MCF 10A (cell line): ENCODE results near the gene DEXI. TPM values are rescaled to one million over a fixed set of nuclear protein-coding genes. Genes with fewer than 3 reads are reported as not detected.

Source experiments
- BruUV-seq: library from RNA; stranded (reverse); fragments of 400-500 nt; replicated peaks from 2 replicates; lab custom pipeline; 2021; lab: Mats Ljungman, UMichigan
- CTCF ChIA-PET: fragments of 300-600 bp; sonication (Branson Sonifier 250); formaldehyde crosslinking; extraction: SDS; loops from one replicate; lab custom pipeline; 2021; ENCODE audit warnings: antibody characterized with exemption, inconsistent platforms; lab: Yijun Ruan, JAX
- POLR2A ChIA-PET: fragments of 300-600, 350-650 bp; sonication (Branson Sonifier 250); formaldehyde crosslinking; extraction: SDS; loops from one replicate; lab custom pipeline; 2020; ENCODE audit warnings: antibody characterized with exemption, inconsistent platforms; lab: Yijun Ruan, JAX
- DNase-seq: peaks from one replicate; pipeline ENCODE4 v3.0.0-alpha.2; 2018; ENCODE audit not compliant: unreplicated experiment
- H3K27ac Mint-ChIP-seq: one replicate; pipeline ENCODE4 v1.8.0; 2022; ENCODE audit warnings: mild to moderate bottlenecking, low read depth, mixed read lengths; ENCODE audit not compliant: unreplicated experiment
- H3K27me3 Mint-ChIP-seq: one replicate; pipeline ENCODE4 v1.8.0; 2022; ENCODE audit warnings: mixed read lengths; ENCODE audit not compliant: insufficient read depth, unreplicated experiment
- H3K36me3 Mint-ChIP-seq: one replicate; pipeline ENCODE4 v1.8.0; 2022; ENCODE audit warnings: mild to moderate bottlenecking, moderate library complexity, mixed read lengths; ENCODE audit not compliant: insufficient read depth, unreplicated experiment
- H3K4me1 Mint-ChIP-seq: one replicate; pipeline ENCODE4 v1.8.0; 2022; ENCODE audit warnings: mixed read lengths; ENCODE audit not compliant: insufficient read depth, unreplicated experiment
- H3K4me3 Mint-ChIP-seq: one replicate; pipeline ENCODE4 v1.8.0; 2022; ENCODE audit warnings: mild to moderate bottlenecking, moderate library complexity, mixed read lengths; ENCODE audit not compliant: unreplicated experiment
- H3K9me3 Mint-ChIP-seq: one replicate; pipeline ENCODE4 v1.8.0; 2022; ENCODE audit warnings: mixed read lengths; ENCODE audit not compliant: unreplicated experiment
- CTCF ChIP-seq: fragments of 200-600 bp; IDR thresholded peaks from one replicate; pipeline ENCODE4 v1.8.0; 2022; ENCODE audit warnings: antibody characterized with exemption, mild to moderate bottlenecking; ENCODE audit not compliant: unreplicated experiment
- intact Hi-C: fragments of 100-400 bp; cut with micrococcal nuclease; formaldehyde crosslinking; loops from 2 replicates; pipeline ENCODE4 v1.14.1; 2022
- total RNA-seq: library from RNA; stranded (reverse); gene quantifications from 2 replicates; pipeline ENCODE4 v1.2.3, GENCODE V29; 2022

DEXI gene
- total RNA-seq, 1 experiment from 2014 or later, result 24.1 TPM

GRCh38 chr16:10889855-10890254 is 52.4 kb downstream of the DEXI start:
- Mint-ChIP-seq H3K9me3 (no peaks in the 10 kb centered on the region), H3K36me3 (no peaks in the 10 kb centered on the region), H3K4me1 (no peaks in the 10 kb centered on the region), H3K27me3 (peaks cover 58% of the 10 kb centered on the region), H3K4me3 (no peak overlapping the region), H3K27ac (no peak overlapping the region)
- intact Hi-C loops, result no loop called here
- TF ChIP-seq CTCF, result no peak
- CTCF ChIA-PET, result interaction anchor here (0.6 to 1.4 kb wide), 3 partner anchors 24 to 37 kb away, joined by 3 to 4 read pairs (median 3); no protein-coding TSS in a partner anchor
- POLR2A ChIA-PET, result no interaction called here
- no peak for DNase-seq
- no TSS peak for BruUV-seq

- TF ChIP-seq CTCF, result no peak
- Mint-ChIP-seq H3K9me3 (no peaks in the 10 kb centered on the region), H3K4me3 (no peak overlapping the region), H3K36me3 (no peaks in the 10 kb centered on the region), H3K4me1 (no peaks in the 10 kb centered on the region), H3K27me3 (peaks cover 57% of the 10 kb centered on the region), H3K27ac (no peak overlapping the region)
- intact Hi-C loops, result no loop called here
- CTCF ChIA-PET, result interaction anchor here (0.6 kb wide), 2 partner anchors 367 to 651 kb away, joined by 3 read pairs; no protein-coding TSS in a partner anchor
- no peak for DNase-seq
- BruUV-seq, result no TSS peak
- POLR2A ChIA-PET, result no interaction called here
Observed at GRCh38 chr16:10888320-10888937, 53.8 kb downstream of the DEXI start.

GRCh38 chr16:10885246-10885645 is 57.0 kb downstream of the DEXI start:
- Mint-ChIP-seq H3K4me3 (no peak overlapping the region), H3K36me3 (no peaks in the 10 kb centered on the region), H3K27ac (no peak overlapping the region), H3K27me3 (peaks cover 40% of the 10 kb centered on the region), H3K4me1 (no peaks in the 10 kb centered on the region), H3K9me3 (no peaks in the 10 kb centered on the region)
- no TSS peak for BruUV-seq
- intact Hi-C loops, result no loop called here
- no peak for TF ChIP-seq CTCF
- ChIA-PET POLR2A (no interaction called here), CTCF (no interaction called here)
- DNase-seq, result no peak

- intact Hi-C loops, result loop anchor here (5.0 kb wide), 1 partner anchor 209 kb away; no protein-coding TSS in a partner anchor
- ChIA-PET POLR2A (no interaction called here), CTCF (no interaction called here)
- no peak for TF ChIP-seq CTCF
- H3K27ac Mint-ChIP-seq, result no peak overlapping the region
- H3K9me3 Mint-ChIP-seq, result no peaks in the 10 kb centered on the region
- no peak overlapping the region for H3K4me3 Mint-ChIP-seq
- no TSS peak for BruUV-seq
- H3K4me1 Mint-ChIP-seq, result no peaks in the 10 kb centered on the region
- no peak for DNase-seq
- peaks cover 39% of the 10 kb centered on the region for H3K27me3 Mint-ChIP-seq
- no peaks in the 10 kb centered on the region for H3K36me3 Mint-ChIP-seq
Observed at GRCh38 chr16:10883004-10883403, 59.3 kb downstream of the DEXI start.
